Measurements from ENCODE around the gene DIS3L2. TPM values are rescaled to one million over a fixed set of nuclear protein-coding genes. Genes with fewer than 3 reads are reported as not detected.
A peak's percentile ranks its signal among the peaks of the same experiment; 100 is the strongest.
"Not testable (repeated sequence)": the region's sequence is repeated elsewhere in the genome, so short reads cannot be mapped to it uniquely, and the experiment has no call there.

The DIS3L2 gene
- total RNA-seq, 4 donors from 2014 or later, result 13.3 to 31.0 (median 23.6) TPM

DNA sequence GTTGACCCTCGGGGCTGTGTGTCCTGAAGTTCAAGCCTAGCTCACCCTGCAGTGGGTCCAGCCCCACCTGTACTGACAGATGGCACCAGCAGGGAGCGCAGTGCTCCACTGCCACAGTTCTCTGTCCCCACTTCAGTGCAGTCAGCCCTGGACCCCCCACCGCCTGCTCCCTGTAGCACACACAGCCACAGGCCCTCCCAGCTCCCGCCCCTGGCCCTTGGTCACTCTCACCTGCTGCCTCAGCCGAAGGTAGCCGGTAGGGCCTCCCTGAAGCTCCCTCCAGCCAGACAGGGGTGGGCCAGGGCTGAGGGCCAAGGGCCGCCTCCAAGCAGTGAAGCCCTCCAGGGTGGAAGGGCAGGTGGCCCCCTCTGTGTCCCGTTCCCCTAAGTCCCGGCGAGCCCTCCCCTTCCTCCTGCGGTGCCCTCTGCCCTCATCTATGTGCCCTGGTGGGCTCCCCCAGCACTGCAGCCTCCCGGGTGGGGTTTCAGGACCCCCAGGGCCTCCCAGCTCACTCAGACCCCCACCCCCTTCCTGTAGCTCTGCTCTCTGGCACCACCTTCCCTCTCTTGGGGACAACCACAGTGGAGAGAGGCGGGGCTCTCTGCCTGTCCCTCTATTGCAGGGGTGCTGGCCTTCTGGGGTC is 406.2 kb downstream of the DIS3L2 start:
- H3K27me3 ChIP-seq, result peaks cover 23% of the 10 kb centered on the region
- H3K4me1 ChIP-seq, result no peaks in the 10 kb centered on the region
- H3K27ac ChIP-seq, result no peak overlapping the region
- no peak overlapping the region for H3K4me3 ChIP-seq
- WGBS, 2 donors (ENCODE audit: low coverage in 1 of 2), result 77% methylated on average over 5 of the region's 13 CpGs; no CpG with 5 or more reads in 1 of the 2 donors
- no peak for ATAC-seq
- no peaks in the 10 kb centered on the region for H3K9me3 ChIP-seq
- TF ChIP-seq POLR2AphosphoS5 (IDR thresholded peaks at IDR 0.05), result no peak
- no peak for TF ChIP-seq POLR2A (IDR thresholded peaks at IDR 0.05)
- no peak for TF ChIP-seq EP300 (IDR thresholded peaks at IDR 0.05)
- TF ChIP-seq, protein P1, sequence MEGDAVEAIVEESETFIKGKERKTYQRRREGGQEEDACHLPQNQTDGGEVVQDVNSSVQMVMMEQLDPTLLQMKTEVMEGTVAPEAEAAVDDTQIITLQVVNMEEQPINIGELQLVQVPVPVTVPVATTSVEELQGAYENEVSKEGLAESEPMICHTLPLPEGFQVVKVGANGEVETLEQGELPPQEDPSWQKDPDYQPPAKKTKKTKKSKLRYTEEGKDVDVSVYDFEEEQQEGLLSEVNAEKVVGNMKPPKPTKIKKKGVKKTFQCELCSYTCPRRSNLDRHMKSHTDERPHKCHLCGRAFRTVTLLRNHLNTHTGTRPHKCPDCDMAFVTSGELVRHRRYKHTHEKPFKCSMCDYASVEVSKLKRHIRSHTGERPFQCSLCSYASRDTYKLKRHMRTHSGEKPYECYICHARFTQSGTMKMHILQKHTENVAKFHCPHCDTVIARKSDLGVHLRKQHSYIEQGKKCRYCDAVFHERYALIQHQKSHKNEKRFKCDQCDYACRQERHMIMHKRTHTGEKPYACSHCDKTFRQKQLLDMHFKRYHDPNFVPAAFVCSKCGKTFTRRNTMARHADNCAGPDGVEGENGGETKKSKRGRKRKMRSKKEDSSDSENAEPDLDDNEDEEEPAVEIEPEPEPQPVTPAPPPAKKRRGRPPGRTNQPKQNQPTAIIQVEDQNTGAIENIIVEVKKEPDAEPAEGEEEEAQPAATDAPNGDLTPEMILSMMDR (IDR thresholded peaks at IDR 0.05), result no peak
- no peaks in the 10 kb centered on the region for H3K36me3 ChIP-seq

DNA sequence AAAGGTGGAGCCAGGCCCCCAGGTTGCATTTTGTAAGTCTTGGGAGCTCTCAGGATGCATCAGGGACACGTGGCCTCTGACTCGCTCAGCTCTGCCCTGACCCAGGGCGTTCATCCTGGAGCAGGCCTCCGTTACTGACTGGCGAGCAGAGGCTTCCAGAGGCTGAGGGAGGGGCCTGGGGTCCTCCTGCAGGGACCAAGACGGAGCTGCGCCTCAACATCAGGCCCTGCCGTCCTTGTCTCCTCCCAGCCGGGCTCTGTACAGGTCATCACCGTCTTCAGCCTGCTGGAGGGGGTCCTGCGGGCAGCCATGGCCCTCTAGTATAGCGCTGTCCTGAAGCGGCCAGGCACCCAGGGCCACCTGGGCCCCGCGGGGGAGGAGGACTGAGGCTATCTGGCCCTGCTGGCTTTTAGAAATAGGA is 406.8 kb downstream of the DIS3L2 start:
- no peaks in the 10 kb centered on the region for H3K4me1 ChIP-seq
- no peak for ATAC-seq
- peaks cover 23% of the 10 kb centered on the region for H3K27me3 ChIP-seq
- TF ChIP-seq POLR2A (IDR thresholded peaks at IDR 0.05), result no peak
- TF ChIP-seq EP300 (IDR thresholded peaks at IDR 0.05), result no peak
- TF ChIP-seq, protein P1 (IDR thresholded peaks at IDR 0.05), result no peak
- TF ChIP-seq POLR2AphosphoS5 (IDR thresholded peaks at IDR 0.05), result no peak
- no peak overlapping the region for H3K27ac ChIP-seq
- H3K36me3 ChIP-seq, result no peaks in the 10 kb centered on the region
- no peaks in the 10 kb centered on the region for H3K9me3 ChIP-seq
- no peak overlapping the region for H3K4me3 ChIP-seq
- WGBS, 2 donors (ENCODE audit: low coverage in 1 of 2), result 84% methylated on average over 6 of the region's 15 CpGs; no CpG with 5 or more reads in 1 of the 2 donors

DNA sequence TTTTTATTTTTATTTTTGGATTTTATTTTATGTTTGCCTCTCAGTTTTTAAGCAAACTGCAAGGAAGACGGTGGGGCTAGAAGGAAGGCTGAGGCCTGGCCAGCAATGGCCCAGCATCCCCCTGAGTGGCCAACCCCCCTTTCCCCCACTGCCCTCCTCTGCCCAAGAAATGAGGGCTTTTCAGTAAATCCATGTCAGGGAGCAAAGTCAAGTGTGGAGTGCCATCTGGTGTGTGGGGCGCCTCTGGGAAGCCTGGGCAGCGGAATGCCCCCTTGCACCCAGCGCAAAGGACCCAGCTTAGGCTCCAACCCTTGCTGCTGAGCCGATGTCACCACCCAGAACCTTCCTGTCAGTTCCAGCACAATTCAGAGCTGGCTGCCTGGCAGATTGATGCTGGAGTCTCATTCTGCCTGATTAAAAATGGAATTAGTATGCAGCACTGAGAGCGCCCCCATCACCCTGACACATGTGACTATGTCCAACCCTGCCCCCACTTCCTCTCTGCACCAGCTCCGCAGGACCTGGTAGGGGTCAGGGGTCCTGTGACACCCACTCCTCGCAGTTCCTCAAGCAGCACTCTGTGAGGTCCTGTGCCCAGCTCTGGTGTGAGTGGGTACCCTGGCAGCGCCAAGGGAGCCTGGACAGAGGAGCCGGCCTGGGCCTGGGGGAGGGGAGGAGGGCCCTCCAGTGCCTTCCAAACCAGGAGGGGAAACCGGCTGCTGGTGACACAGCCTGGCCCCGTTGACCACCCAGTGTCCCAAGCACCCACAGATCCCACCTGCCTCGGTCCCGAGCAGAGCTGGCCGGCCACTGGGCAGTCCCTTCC is 407.8 kb downstream of the DIS3L2 start:
- 100% methylated on average over 1 of the region's 15 CpGs; no CpG with 5 or more reads in 1 of the 2 donors for WGBS, 2 donors (ENCODE audit: low coverage in 1 of 2)
- H3K4me3 ChIP-seq, result no peak overlapping the region
- H3K9me3 ChIP-seq, result no peaks in the 10 kb centered on the region
- no peaks in the 10 kb centered on the region for H3K4me1 ChIP-seq
- ATAC-seq, result peak; percentile 8
- TF ChIP-seq EP300 (IDR thresholded peaks at IDR 0.05) (no peak), POLR2A (IDR thresholded peaks at IDR 0.05) (no peak), POLR2AphosphoS5 (IDR thresholded peaks at IDR 0.05) (no peak)
- TF ChIP-seq, protein P1 (IDR thresholded peaks at IDR 0.05), result no peak
- peaks cover 23% of the 10 kb centered on the region for H3K27me3 ChIP-seq
- H3K27ac ChIP-seq, result no peak overlapping the region
- no peaks in the 10 kb centered on the region for H3K36me3 ChIP-seq

DNA sequence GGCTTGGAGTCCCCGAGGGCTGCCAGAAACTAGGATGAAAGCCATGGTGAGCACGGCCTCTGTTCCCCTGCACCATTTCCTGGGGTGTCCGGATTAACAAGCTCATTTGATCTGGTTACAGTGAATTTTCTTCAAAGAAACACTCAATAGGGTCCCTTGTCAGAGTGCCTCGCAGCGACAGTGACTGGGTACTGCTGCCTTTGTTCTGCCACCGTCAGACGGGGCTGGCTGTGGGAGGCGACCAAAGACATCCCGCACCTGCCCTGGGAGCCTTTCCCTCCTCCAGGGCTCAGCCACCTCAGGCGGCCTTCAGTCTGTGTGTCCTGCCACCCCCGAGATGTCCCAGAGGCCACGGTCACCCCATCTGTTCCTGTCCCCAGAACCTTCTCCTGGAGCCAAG is 408.5 kb downstream of the DIS3L2 start:
- H3K4me3 ChIP-seq, H3K27ac ChIP-seq, H3K4me1 ChIP-seq, ATAC-seq, H3K36me3 ChIP-seq, H3K9me3 ChIP-seq: not testable (repeated sequence)
- WGBS, 2 donors (ENCODE audit: low coverage in 1 of 2), result no CpG with 5 or more reads among the region's 12 CpGs
- H3K27me3 ChIP-seq, result peaks cover 23% of the 10 kb centered on the region

DNA sequence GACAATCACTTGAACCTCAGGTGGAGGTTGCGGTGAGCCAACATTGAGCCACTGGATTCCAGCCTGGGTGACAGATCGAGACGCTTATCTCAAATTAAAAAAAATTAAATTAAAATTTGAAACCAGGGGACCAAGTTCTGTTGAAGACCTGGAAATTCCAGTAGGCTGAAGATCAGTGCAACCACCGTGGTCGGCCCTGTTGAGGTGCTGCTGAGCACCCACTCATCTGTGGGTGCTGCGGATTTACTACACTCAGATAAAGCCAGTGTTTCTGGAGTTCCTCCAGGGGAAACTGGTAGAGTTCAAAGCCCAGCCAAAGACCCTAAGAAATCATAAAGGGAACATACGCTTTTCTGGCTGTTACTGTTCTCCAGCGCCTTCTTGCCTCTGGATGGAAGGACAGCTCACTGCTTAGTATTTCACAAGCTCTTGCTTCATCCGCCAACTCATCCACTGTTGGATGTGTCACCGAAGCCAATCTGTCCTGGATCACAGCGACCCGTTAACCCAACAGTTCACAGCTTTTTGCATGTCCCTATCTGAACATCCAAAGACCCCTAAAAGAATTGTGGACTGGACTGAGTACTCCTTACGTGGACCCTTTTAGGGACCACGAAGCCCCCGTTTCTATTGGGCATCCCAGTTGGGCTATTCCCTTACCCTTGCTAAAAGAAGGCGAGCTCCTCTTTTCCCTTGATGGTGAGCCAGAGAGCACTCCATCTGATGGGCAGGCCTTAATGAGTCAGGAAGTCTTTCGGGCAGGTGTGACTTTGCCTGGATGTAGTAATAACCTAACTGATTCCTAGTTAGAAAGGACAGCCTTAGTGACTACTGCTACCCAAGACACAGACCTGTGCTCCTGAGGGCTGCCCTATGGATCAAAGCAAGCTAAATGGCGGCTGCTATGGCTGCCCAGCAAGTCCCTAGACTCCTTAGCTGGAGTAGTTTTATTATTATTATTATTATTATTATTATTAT is 411.0 kb downstream of the DIS3L2 start:
- no peak for TF ChIP-seq POLR2A (IDR thresholded peaks at IDR 0.05)
- TF ChIP-seq, protein P1 (IDR thresholded peaks at IDR 0.05), result no peak
- TF ChIP-seq POLR2AphosphoS5 (IDR thresholded peaks at IDR 0.05), result no peak
- no peak for TF ChIP-seq EP300 (IDR thresholded peaks at IDR 0.05)
- WGBS, 2 donors (ENCODE audit: low coverage in 1 of 2), result 89 to 90% methylated on average over 9 to 12 of the region's 18 CpGs
- no peak for ATAC-seq

More for the DNA sequence above, 411.0 kb downstream of the DIS3L2 start:
- no peaks in the 10 kb centered on the region for H3K9me3 ChIP-seq
- H3K27ac ChIP-seq, result no peak overlapping the region
- H3K4me3 ChIP-seq, result no peak overlapping the region
- peaks cover 22% of the 10 kb centered on the region for H3K27me3 ChIP-seq
- H3K36me3 ChIP-seq, result no peaks in the 10 kb centered on the region
- no peaks in the 10 kb centered on the region for H3K4me1 ChIP-seq
